Activated CD8-positive, alpha-beta T cell treated with anti-CD3 and anti-CD28 coated beads, Interleukin-2, amount 10 ng/mL, durations not matched to agents 7 days and 5 days (primary cell): ENCODE results near the gene WASF3. TPM values are rescaled to one million over a fixed set of nuclear protein-coding genes. Genes with fewer than 3 reads are reported as not detected.

Experiments
- ATAC-seq: fragments of 150-1000 bp; cut with Tn5 transposase; one replicate; pipeline ENCODE4 v1.10.0; 2021; ENCODE audit warnings: moderate library complexity
- CTCF ChIA-PET: fragments of 350-600 bp; sonication (Branson Sonifier 250); formaldehyde crosslinking; loops from one replicate; lab custom pipeline; 2021; ENCODE audit warnings: antibody characterized with exemption; lab: Charles Lee
- POLR2A ChIA-PET: fragments of 350-600 bp; sonication (Branson Sonifier 250); formaldehyde crosslinking; loops from one replicate; lab custom pipeline; 2021; ENCODE audit warnings: antibody characterized with exemption; lab: Charles Lee
- DNase-seq: peaks from one replicate; pipeline ENCODE4 v3.0.0-alpha.2; 2020
- H3K27ac Mint-ChIP-seq: one replicate; pipeline ENCODE4 v1.8.0; 2021; ENCODE audit warnings: mild to moderate bottlenecking, mixed read lengths
- H3K27me3 Mint-ChIP-seq: one replicate; pipeline ENCODE4 v1.8.0; 2021; ENCODE audit warnings: low read depth, mixed read lengths
- H3K36me3 Mint-ChIP-seq: one replicate; pipeline ENCODE4 v1.8.0; 2021; ENCODE audit warnings: low read depth, mixed read lengths
- H3K4me1 Mint-ChIP-seq: one replicate; pipeline ENCODE4 v1.8.0; 2021; ENCODE audit warnings: low read depth, mixed read lengths
- H3K4me3 Mint-ChIP-seq: one replicate; pipeline ENCODE4 v1.8.0; 2021; ENCODE audit warnings: mild to moderate bottlenecking, mixed read lengths
- H3K9me3 Mint-ChIP-seq: one replicate; pipeline ENCODE4 v1.8.0; 2022; ENCODE audit warnings: mixed read lengths; ENCODE audit not compliant: insufficient read depth
- total RNA-seq, 2 experiments: library from RNA; stranded (reverse); gene quantifications; one replicate each; pipeline ENCODE4 v1.2.3, GENCODE V29; 2021

WASF3 gene
- total RNA-seq, 2 experiments from 2014 or later: not detected

- peaks cover 8% of the 10 kb centered on the region for H3K9me3 Mint-ChIP-seq
- CTCF ChIA-PET: no interaction called here
- DNase-seq (no peak), ATAC-seq (no peak)
- no peak overlapping the region for H3K4me3 Mint-ChIP-seq
- no peaks in the 10 kb centered on the region for H3K36me3 Mint-ChIP-seq
- no peak overlapping the region for H3K27ac Mint-ChIP-seq
- H3K4me1 Mint-ChIP-seq: no peaks in the 10 kb centered on the region
- POLR2A ChIA-PET: no interaction called here
- H3K27me3 Mint-ChIP-seq: peaks cover 3% of the 10 kb centered on the region
Measured at GRCh38 chr13:26694609-26695359, 137.3 kb downstream of the WASF3 start.

DNA sequence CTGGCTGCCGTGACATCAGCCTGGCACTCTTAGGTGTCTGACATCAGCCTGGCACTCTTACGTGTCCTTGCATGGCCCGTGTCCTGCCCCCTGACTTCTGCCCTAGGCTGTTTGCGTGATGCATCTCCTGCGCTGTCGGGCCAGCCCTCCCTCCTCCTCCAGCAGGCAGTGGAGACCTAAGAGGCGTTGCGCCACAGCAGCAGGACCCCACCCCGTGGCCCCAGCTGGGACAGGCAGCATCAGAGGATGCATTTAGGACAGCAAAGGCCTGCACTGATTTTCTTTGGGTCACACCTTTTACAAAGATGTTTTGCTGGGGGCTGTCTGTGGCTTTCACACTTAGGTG, 137.8 kb downstream of the WASF3 start:
- no peak for DNase-seq
- Mint-ChIP-seq H3K27me3 (no peaks in the 10 kb centered on the region), H3K9me3 (peaks cover 8% of the 10 kb centered on the region), H3K36me3 (no peaks in the 10 kb centered on the region), H3K27ac (no peak overlapping the region), H3K4me3 (no peak overlapping the region), H3K4me1 (no peaks in the 10 kb centered on the region)
- POLR2A ChIA-PET: no interaction called here
- ATAC-seq: no peak
- CTCF ChIA-PET: no interaction called here

DNA sequence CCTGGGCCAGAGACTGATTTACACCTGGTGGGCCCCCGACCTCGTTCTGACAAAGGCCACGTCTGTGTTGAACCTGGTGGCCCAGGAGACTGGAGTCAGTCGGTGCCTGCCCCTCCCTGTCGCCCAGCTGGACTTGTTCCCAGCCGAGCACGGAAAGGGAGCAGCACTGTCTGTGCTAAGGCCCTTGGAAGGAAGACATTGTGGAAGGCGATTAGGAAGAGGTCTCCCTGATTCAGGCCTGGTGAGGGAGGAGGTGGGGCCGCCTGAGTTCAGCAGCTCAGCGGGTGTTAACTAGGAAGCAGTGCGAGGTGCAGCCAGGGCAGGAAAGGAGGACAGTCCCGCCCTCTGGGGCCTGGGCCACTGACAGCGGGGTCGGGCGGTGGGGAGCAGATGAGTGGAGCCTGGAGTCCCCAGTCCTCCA, 138.4 kb downstream of the WASF3 start:
- H3K9me3 Mint-ChIP-seq: peaks cover 4% of the 10 kb centered on the region
- H3K36me3 Mint-ChIP-seq: no peaks in the 10 kb centered on the region
- H3K4me1 Mint-ChIP-seq: no peaks in the 10 kb centered on the region
- ATAC-seq (no peak), DNase-seq (no peak)
- no peaks in the 10 kb centered on the region for H3K27me3 Mint-ChIP-seq
- H3K27ac Mint-ChIP-seq: no peak overlapping the region
- H3K4me3 Mint-ChIP-seq: no peak overlapping the region
- ChIA-PET CTCF (interaction anchor here (0.9 to 4.6 kb wide), 2 partner anchors 199 to 512 kb away, joined by 3 to 131 read pairs; no protein-coding TSS in a partner anchor), POLR2A (no interaction called here)

- Mint-ChIP-seq H3K27ac (no peak overlapping the region), H3K4me3 (no peak overlapping the region), H3K9me3 (no peaks in the 10 kb centered on the region), H3K4me1 (no peaks in the 10 kb centered on the region), H3K36me3 (no peaks in the 10 kb centered on the region), H3K27me3 (no peaks in the 10 kb centered on the region)
- ATAC-seq: no peak
- POLR2A ChIA-PET: interaction anchor here (1.4 kb wide), 1 partner anchor 513 kb away, joined by 4 read pairs; no protein-coding TSS in a partner anchor
- CTCF ChIA-PET: interaction anchor here (0.9 to 4.6 kb wide), 5 partner anchors 11 to 513 kb away, joined by 3 to 131 read pairs (median 14); no protein-coding TSS in a partner anchor
- DNase-seq: no peak
Measured at GRCh38 chr13:26697069-26697955, 139.8 kb downstream of the WASF3 start.

DNA sequence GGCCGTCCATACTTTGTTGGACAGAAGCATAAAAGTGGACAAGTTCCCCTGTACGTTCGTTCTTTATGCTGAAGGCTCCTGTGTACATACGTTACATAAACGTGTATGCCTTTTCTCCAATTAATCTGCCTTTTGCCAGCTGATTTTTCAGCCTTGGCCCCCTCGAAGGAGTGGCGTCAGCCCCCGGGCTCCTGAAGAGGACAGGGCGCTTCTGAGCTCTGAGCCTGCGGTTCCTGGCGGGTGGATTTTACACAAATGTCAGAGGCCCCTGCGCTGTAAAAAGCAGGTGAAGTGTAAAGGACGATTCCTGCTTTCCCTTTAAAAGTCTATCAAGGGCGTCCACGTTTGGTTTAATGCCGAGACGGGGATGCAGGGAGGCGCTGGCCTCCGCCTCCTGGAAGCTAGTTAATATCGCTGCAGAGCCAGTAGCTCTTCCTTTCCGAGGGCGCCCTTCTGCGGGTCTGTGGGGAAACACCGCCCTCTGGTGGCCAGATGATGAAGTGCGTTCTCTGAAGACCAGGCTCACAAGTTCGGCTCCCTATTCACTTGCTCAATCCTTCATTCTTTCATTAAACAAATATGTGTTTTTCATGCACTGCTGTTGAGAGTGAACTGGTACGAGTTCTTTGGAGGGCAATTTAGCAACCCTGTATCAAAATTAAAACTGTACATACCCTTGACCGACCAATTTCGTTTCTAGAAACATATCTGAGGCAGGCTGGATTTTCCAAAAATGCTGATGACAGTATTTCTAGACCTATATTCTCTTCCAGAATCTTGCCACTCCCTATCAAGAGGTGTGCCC, 141.1 kb downstream of the WASF3 start:
- Mint-ChIP-seq H3K27ac (no peak overlapping the region), H3K4me1 (no peaks in the 10 kb centered on the region), H3K27me3 (peaks cover 2% of the 10 kb centered on the region), H3K9me3 (no peaks in the 10 kb centered on the region), H3K4me3 (no peak overlapping the region), H3K36me3 (no peaks in the 10 kb centered on the region)
- POLR2A ChIA-PET: interaction anchor here (0.8 kb wide), 1 partner anchor 514 kb away, joined by 4 read pairs; no protein-coding TSS in a partner anchor
- peak; percentile 86 for DNase-seq
- CTCF ChIA-PET: interaction anchor here (0.6 to 4.6 kb wide), 60 partner anchors 10 to 1412 kb away, joined by 3 to 131 read pairs (median 4); partner anchors contain the start of gene RNF6
- peak; percentile 86 for ATAC-seq

GRCh38 chr13:26699197-26699490, 141.7 kb downstream of the WASF3 start:
- H3K4me1 Mint-ChIP-seq: no peaks in the 10 kb centered on the region
- no peak overlapping the region for H3K4me3 Mint-ChIP-seq
- DNase-seq (no peak), ATAC-seq (no peak)
- ChIA-PET CTCF (interaction anchor here (0.9 to 4.6 kb wide), 22 partner anchors 10 to 515 kb away, joined by 3 to 131 read pairs (median 8); no protein-coding TSS in a partner anchor), POLR2A (no interaction called here)
- H3K9me3 Mint-ChIP-seq: no peaks in the 10 kb centered on the region
- no peak overlapping the region for H3K27ac Mint-ChIP-seq
- H3K27me3 Mint-ChIP-seq: peaks cover 2% of the 10 kb centered on the region
- no peaks in the 10 kb centered on the region for H3K36me3 Mint-ChIP-seq

DNA sequence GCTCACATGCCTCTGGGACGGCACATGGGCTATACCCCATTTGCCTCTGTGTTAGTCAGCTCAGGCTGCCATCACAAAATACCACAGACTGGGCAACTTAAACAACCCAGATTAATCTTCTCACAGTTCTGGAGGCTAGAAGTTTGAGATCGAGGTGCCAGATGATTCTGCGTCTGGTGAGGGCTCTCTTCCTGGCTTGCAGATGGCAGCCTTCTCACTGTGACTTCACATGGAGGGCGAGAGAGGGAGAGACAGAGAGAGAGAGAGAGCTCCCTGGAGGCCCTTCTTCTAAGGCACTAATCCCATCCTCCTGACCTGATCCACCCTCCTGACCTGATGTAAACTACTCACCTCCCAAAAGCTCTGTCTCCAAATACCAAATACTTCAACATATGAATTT, 148.1 kb downstream of the WASF3 start:
- ChIA-PET POLR2A (no interaction called here), CTCF (interaction anchor here (2.3 to 7.1 kb wide), 4 partner anchors 15 to 520 kb away, joined by 10 to 71 read pairs (median 20); no protein-coding TSS in a partner anchor)
- no peaks in the 10 kb centered on the region for H3K9me3 Mint-ChIP-seq
- H3K36me3 Mint-ChIP-seq: no peaks in the 10 kb centered on the region
- H3K27ac Mint-ChIP-seq: no peak overlapping the region
- no peaks in the 10 kb centered on the region for H3K4me1 Mint-ChIP-seq
- no peak for DNase-seq
- H3K4me3 Mint-ChIP-seq: no peak overlapping the region
- peaks cover 2% of the 10 kb centered on the region for H3K27me3 Mint-ChIP-seq
- ATAC-seq: no peak

DNA sequence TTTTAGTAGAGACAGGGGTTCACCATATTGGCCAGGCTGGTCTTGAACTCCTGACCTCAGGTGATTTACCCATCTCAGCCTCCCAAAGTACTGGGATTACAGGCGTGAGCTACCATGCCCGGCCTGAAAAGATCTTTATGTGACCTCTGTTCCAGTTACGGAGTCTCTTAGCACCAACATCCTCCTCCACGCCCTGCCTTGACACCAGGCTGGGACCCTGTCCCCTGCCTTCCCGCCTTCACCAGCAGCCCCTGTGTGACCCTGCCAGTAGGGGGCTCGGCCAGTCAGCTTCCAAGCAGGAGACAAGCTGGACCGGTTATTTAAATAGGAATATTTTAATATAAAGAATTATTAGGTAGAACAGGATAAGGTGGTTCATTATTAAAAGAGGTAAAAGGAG, 148.9 kb downstream of the WASF3 start:
- peaks cover 6% of the 10 kb centered on the region for H3K4me1 Mint-ChIP-seq
- H3K27me3 Mint-ChIP-seq: peaks cover 2% of the 10 kb centered on the region
- H3K9me3 Mint-ChIP-seq: no peaks in the 10 kb centered on the region
- DNase-seq (no peak), ATAC-seq (no peak)
- H3K27ac Mint-ChIP-seq: no peak overlapping the region
- H3K36me3 Mint-ChIP-seq: no peaks in the 10 kb centered on the region
- H3K4me3 Mint-ChIP-seq: no peak overlapping the region
- CTCF ChIA-PET: interaction anchor here (2.3 to 7.1 kb wide), 4 partner anchors 14 to 521 kb away, joined by 10 to 71 read pairs (median 20); no protein-coding TSS in a partner anchor
- POLR2A ChIA-PET: no interaction called here

- Mint-ChIP-seq H3K27ac (no peak overlapping the region), H3K27me3 (peaks cover 2% of the 10 kb centered on the region), H3K4me1 (peaks cover 6% of the 10 kb centered on the region), H3K4me3 (no peak overlapping the region), H3K36me3 (no peaks in the 10 kb centered on the region), H3K9me3 (no peaks in the 10 kb centered on the region)
- ATAC-seq (peak; percentile 78), DNase-seq (peak; percentile 74)
- ChIA-PET POLR2A (no interaction called here), CTCF (interaction anchor here (0.6 to 7.1 kb wide), 10 partner anchors 10 to 552 kb away, joined by 3 to 71 read pairs (median 6); no protein-coding TSS in a partner anchor)
Measured at GRCh38 chr13:26707122-26708006, 149.9 kb downstream of the WASF3 start.

DNA sequence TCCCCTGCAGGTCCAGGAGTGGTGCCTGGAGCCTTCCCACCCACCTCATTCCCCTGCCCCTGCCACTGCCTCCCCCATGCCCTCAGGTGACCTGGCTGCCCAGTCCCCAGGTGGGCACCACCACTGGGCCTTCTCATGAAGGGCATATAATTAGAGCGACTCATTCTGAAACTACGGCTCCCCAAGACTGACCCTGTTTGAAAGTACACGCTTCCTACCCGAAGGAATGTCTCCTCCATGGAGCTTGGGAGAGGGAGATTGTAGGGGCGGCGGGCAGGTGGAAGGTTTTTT, 150.5 kb downstream of the WASF3 start:
- Mint-ChIP-seq H3K27ac (no peak overlapping the region), H3K27me3 (peaks cover 2% of the 10 kb centered on the region), H3K4me1 (peaks cover 6% of the 10 kb centered on the region), H3K4me3 (no peak overlapping the region), H3K9me3 (no peaks in the 10 kb centered on the region), H3K36me3 (no peaks in the 10 kb centered on the region)
- ATAC-seq: no peak
- no peak for DNase-seq
- CTCF ChIA-PET: interaction anchor here (0.6 to 7.1 kb wide), 9 partner anchors 10 to 553 kb away, joined by 3 to 71 read pairs (median 6); no protein-coding TSS in a partner anchor
- POLR2A ChIA-PET: no interaction called here
